DMS 273 (cell line): ENCODE data around the gene RAPGEF5.

ENCODE experiments used
- DNase-seq: peaks from one replicate; lab custom pipeline; 2025; ENCODE audit not compliant: unreplicated experiment; lab: John Stamatoyannopoulos, UW

The RAPGEF5 gene

GRCh38 chr7:22167482-22167881 lies 189.5 kb downstream of the RAPGEF5 start:
- no peak for DNase-seq

- DNase-seq, result peak; percentile 83
These were observed 190.0 kb downstream of the RAPGEF5 start for GRCh38 chr7:22166928-22167327.

- DNase-seq, result no peak
These were observed 197.6 kb downstream of the RAPGEF5 start for GRCh38 chr7:22159341-22159740.

- DNase-seq, result no peak
These were observed 199.4 kb downstream of the RAPGEF5 start for GRCh38 chr7:22157552-22157951.

GRCh38 chr7:22156205-22156604 lies 200.7 kb downstream of the RAPGEF5 start:
- DNase-seq, result no peak

- no peak for DNase-seq
These were observed 202.8 kb downstream of the RAPGEF5 start for GRCh38 chr7:22154143-22154529.

GRCh38 chr7:22153432-22154142 lies 203.4 kb downstream of the RAPGEF5 start:
- DNase-seq, result no peak

GRCh38 chr7:22152690-22153089 lies 204.3 kb downstream of the RAPGEF5 start:
- DNase-seq, result no peak

- no peak for DNase-seq
These were observed 205.1 kb downstream of the RAPGEF5 start for GRCh38 chr7:22151901-22152300.

GRCh38 chr7:22150221-22150620 lies 206.7 kb downstream of the RAPGEF5 start:
- no peak for DNase-seq

GRCh38 chr7:22147868-22148267 lies 209.1 kb downstream of the RAPGEF5 start:
- no peak for DNase-seq

- DNase-seq, result no peak
These were observed 209.9 kb downstream of the RAPGEF5 start for GRCh38 chr7:22146961-22147512.

- DNase-seq, result no peak
These were observed 212.0 kb downstream of the RAPGEF5 start for GRCh38 chr7:22144950-22145349.

- DNase-seq, result no peak
These were observed 213.5 kb downstream of the RAPGEF5 start for GRCh38 chr7:22143491-22143890.

- DNase-seq, result no peak
These were observed 214.4 kb downstream of the RAPGEF5 start for GRCh38 chr7:22142572-22142971.

- no peak for DNase-seq
These were observed 215.6 kb downstream of the RAPGEF5 start for GRCh38 chr7:22141355-22141754.

GRCh38 chr7:22140578-22140977 lies 216.4 kb downstream of the RAPGEF5 start:
- no peak for DNase-seq

- DNase-seq, result no peak
These were observed 218.1 kb downstream of the RAPGEF5 start for GRCh38 chr7:22138886-22139285.

GRCh38 chr7:22138106-22138505 lies 218.8 kb downstream of the RAPGEF5 start:
- DNase-seq, result no peak

GRCh38 chr7:22137466-22137865 lies 219.5 kb downstream of the RAPGEF5 start:
- DNase-seq, result no peak

- DNase-seq, result no peak
These were observed 219.9 kb downstream of the RAPGEF5 start for GRCh38 chr7:22137026-22137425.

- DNase-seq, result no peak
These were observed 227.0 kb downstream of the RAPGEF5 start for GRCh38 chr7:22129819-22130580.
